Activated CD4-positive, alpha-beta T cell treated with anti-CD3 and anti-CD28 coated beads, Interleukin-2, amount 50 U/mL, for 24 hours (primary cell): ENCODE measurements around the gene DHX16.

Experiments used
- DNase-seq, 2 donors: peaks; one replicate each; pipeline ENCODE4 v3.0.0-alpha.2; 2020; ENCODE audit warnings: low read depth in 1 of 2, low spot score in 1 of 2

Gene DHX16

GRCh38 chr6:30640481-30640880 lies 32.3 kb downstream of the DHX16 start:
- DNase-seq, result no peak

- no peak for DNase-seq
Observed at GRCh38 chr6:30635834-30636233, 37.0 kb downstream of the DHX16 start.

- peak; percentile 74 to 80 for DNase-seq
Observed at GRCh38 chr6:30626484-30627366, 46.1 kb downstream of the DHX16 start, which contains the start of gene ATAT1. ATAT1 (plus strand) TSS chr6:30626874.

GRCh38 chr6:30625511-30625910 lies 47.3 kb downstream of the DHX16 start:
- no peak for DNase-seq

GRCh38 chr6:30619561-30619960 lies 53.2 kb downstream of the DHX16 start:
- DNase-seq, result no peak

GRCh38 chr6:30618270-30618797 lies 54.5 kb downstream of the DHX16 start:
- DNase-seq, result no peak

- DNase-seq, result peak; percentile 84 to 98
Observed at GRCh38 chr6:30617565-30618269, 55.1 kb downstream of the DHX16 start, which contains the start of gene MRPS18B. MRPS18B (plus strand) TSS chr6:30617840; CDS start chr6:30617866, 26 bp downstream.

- DNase-seq, result peak; percentile 94 to 99
Observed at GRCh38 chr6:30616811-30617564, 55.8 kb downstream of the DHX16 start, which contains the start of gene PPP1R10. PPP1R10 (minus strand) TSS chr6:30617243; CDS start chr6:30609944, 7,299 bp downstream.

- no peak for DNase-seq
Observed at GRCh38 chr6:30615958-30616810, 56.6 kb downstream of the DHX16 start.

GRCh38 chr6:30615219-30615957 lies 57.4 kb downstream of the DHX16 start:
- no peak for DNase-seq

- peak; percentile 43 to 86 for DNase-seq
Observed at GRCh38 chr6:30614843-30615218, 58.0 kb downstream of the DHX16 start.

GRCh38 chr6:30614044-30614842 lies 58.6 kb downstream of the DHX16 start:
- DNase-seq, result no peak

- no peak for DNase-seq
Observed at GRCh38 chr6:30613251-30614043, 59.4 kb downstream of the DHX16 start.

- DNase-seq, result no peak
Observed at GRCh38 chr6:30612687-30613248, 60.0 kb downstream of the DHX16 start.

GRCh38 chr6:30612213-30612612 lies 60.6 kb downstream of the DHX16 start:
- DNase-seq, result no peak

GRCh38 chr6:30611856-30612194 lies 61.0 kb downstream of the DHX16 start:
- DNase-seq, result no peak

GRCh38 chr6:30611150-30611855 lies 61.5 kb downstream of the DHX16 start:
- DNase-seq, result no peak
